Activated naive CD8-positive, alpha-beta T cell treated with anti-CD3 and anti-CD28 coated beads, Interleukin-2, amount 50 U/mL, for 16 hours (primary cell): ENCODE data around the gene DHRSX.
"Not testable (repeated sequence)": the region's sequence is repeated elsewhere in the genome, so short reads cannot be mapped to it uniquely, and the experiment has no call there.

Experiments
- DNase-seq: peaks from one replicate; pipeline ENCODE4 v3.0.0-alpha.2; 2020; ENCODE audit warnings: low read depth, low spot score

The DHRSX gene

DNA sequence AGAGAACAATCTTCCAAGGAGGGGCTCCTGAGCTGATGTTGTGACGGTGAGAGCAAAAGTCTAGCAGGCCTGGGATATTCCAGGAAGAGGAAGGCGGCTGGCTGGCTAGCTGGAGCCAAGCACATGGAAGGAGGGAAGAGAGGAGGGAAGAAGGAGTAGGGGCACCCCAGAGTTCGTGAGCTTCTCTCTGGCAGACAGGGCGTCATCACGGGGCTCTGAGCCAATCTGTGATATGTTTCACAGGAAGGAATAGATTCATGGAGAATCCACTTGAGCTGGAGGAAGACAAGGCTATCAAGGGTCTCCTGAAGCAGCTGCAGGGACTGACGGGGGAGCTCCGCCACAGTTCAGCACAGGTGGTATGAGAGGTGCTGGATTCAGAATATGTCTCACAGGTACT, 73.6 kb downstream of the DHRSX start:
- no peak for DNase-seq

DNA sequence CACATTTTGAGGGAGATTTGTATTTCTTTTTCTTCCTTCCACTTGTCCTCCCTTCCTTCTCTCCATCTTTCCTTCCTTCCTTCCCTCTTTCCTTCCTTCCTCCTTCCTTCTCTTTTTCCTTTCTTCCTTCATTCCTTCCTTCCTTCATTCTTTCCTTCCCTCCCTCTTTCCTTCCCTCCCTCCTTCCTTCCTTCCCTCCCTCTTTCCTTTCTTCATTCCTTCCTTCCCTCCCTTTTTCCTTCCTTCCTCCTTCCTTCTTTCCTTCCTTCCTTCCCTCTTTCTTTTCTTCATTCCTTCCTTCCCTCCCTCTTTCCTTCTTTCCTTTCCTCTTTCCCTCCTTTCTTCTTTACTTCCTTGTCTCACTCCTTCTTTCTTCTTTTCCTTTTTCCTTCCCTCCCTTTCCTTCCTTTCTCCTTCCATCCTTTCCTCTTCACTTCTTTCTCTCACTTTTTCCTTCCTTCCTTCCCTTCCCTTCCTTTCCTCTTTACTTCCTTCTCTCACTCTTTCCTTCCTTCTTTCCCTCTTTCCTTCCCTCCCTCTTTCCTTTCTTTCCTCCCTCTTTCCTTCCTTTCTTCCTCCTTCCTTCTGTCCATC, 74.4 kb downstream of the DHRSX start:
- no peak for DNase-seq

DNA sequence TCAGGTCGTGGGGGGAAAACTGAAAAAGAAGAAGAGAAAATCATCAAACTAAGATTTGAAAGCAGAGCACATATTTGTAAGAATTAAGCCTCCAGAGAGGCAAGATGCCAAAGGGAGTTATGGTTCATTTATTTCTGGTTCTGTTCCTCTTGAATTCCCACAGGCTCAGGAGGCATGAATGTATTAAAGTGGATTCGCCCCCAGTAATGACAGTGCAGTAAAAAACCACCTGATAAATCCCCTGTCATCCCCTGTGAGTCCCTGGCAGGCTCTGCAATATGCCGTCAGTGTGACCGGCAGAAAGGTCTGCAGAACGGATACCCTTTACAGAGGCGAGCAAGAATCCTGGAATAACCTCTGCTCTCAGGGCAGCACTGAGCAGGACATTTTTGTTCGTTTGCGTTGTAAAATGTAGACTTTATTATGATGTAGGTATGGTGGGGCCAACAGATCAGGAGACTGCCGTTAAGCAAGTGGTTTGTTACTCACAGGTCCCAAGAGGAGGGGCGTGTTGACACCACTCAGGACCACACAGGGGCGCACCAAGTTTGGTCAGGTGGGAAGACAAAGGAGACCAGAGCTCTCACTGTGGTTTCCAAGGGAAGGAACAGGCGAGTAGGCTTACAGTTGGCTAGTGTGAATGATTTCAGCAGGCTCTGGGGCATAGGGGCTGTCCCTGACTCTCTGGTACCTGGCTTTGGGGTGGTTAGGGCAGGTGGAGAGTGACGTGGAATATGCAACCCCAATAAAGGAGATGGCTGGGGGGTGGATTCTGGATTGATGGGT, 75.3 kb downstream of the DHRSX start:
- DNase-seq: no peak

DNA sequence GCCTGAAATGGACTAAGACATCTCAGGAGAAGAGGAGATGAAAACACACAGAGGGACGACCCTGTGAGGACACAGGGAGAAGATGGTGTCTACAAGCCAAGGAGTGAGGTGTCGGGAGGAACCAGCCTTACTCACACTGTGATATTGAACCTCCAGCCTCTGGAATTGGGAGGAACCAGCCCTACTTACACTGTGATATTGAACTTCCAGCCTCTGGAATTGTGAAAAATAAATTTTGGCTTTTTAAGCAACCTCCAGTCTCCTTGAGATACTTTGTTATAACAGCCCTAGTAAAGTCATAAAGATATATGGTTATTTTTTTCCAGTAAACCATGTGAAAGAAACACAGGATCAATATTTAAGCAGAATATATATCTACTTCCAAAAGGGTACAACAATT, 76.5 kb downstream of the DHRSX start:
- no peak for DNase-seq

DNA sequence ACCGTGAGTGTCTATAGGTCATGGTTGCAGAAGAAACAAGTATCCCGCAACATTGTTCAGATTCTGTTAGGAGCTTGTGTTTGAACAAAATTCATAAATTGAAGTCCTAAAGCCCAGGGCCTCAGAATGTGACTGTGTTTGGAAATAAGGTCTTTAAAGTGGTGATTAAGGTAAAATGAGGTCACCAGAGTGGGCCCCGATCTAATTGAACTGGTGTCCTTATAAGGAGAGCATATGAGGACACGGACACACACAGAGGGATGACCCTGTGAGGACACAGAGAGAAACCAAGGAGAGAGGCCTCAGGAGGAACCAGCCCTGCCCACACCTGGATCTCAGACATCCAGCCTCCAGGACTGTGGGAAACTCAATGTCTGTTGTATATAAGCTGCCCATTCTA, 76.9 kb downstream of the DHRSX start:
- DNase-seq: no peak

DNA sequence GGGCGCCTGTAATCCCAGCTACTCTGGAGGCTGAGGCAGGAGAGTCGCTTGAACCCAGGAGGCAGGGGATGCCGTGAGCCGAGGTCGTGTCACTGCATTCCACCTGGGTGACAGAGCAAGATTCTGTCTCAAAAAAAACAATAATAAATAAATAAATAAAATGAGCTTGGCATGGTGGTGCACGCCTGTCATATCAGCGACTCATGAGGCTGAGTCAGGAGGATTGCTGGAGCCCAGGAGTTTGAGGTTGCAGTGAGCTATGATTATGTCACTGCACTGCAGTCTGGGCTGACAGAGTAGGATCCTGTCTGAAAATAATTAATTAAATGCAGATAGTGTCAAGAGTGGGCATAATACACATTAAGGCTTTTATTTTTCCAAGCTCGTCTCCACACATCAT, 77.5 kb downstream of the DHRSX start:
- no peak for DNase-seq

DNA sequence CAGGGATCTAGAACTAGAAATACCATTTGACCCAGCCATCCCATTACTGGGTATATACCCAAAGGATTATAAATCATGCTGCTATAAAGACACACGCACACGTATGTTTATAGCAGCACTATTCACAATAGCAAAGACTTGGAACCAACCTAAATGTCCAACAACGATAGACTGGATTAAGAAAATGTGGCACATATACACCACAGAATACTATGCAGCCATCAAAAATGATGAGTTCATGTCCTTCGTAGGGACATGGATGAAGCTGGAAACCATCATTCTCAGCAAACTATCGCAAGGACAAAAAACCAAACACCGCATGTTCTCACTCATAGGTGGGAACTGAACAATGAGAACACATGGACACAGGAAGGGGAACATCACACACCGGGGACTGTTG, 81.4 kb downstream of the DHRSX start:
- DNase-seq: not testable (repeated sequence)

DNA sequence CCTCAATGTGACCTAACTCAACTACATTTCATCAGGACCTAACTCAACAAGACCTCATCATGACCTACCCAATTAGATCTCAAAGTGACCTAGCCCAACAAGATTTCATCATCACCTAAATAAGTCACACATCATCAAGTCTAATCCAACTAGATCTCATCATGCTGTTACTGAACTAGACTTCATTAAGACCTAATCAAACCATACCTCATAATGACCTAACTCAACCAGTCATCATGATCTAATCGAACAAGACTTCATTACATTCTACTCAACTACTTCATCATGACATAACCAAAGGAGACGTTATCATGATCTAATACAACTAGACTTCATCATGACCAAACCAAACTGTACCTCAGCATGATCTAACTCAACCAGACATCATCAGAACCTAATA, 82.8 kb downstream of the DHRSX start:
- no peak for DNase-seq

DNA sequence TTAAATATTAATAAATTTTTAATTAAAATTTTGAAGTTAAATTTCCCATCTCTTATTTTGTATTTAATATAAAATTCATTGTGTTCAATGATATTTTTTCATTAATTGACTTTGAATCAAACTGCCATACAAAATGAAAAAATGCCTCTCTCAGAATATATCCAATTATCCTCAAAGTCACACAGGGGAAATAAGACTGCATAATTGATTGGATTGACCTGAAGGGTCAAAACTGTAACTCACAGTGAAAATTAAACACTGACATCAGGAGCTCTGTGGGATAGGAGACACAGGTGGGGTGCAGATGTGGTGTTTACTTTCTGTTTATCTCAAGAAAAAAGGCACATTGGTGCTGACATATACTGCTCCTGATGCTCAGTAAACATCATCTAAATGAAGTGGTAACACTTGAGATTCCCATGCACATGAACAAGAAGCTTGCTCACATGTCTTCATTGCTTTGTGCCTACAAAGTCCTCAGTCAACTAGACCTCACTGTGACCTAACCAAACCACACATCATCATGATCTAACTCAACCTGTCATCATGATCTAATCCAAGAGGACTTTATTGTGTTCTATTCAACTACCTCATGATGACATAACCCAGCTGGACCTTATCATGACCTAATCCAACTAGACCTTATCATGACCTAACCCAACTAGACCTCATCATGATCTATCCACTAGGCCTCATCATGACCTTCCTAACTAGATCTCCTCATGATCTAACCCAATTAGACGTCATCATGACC, 83.7 kb downstream of the DHRSX start:
- no peak for DNase-seq

DNA sequence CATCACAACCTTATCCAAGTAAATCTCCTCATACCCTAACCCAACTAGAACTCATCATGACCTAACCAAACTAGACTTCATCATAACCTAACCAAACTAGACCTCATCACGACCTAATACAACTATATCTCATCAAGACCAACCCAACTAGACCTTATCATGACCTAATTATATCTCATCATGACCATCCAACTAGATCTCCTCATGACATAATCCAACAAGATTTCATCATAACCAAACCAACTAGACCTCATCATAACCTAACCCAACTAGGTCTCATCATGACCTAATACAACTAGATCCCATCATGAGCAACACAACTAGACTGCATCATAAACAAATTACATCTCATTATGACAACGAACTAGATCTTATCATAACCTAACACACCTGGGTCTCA, 86.4 kb downstream of the DHRSX start:
- no peak for DNase-seq

DNA sequence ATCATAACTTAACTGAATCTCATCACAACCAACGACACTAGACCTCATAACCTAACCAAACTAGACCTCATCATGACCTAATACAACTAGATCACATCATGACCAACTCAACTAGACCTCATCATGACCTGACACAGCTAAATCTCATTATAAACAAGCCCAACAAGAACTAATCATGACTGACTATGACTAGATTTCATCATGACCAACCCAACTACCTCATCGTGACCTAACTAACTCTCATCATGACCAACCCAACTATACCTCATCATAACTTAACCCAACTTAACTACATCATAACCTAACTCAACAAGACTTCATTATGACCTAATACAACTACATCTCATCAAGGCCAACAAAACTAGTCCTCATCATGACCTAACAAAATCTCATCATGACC, 86.8 kb downstream of the DHRSX start:
- DNase-seq: no peak

DNA sequence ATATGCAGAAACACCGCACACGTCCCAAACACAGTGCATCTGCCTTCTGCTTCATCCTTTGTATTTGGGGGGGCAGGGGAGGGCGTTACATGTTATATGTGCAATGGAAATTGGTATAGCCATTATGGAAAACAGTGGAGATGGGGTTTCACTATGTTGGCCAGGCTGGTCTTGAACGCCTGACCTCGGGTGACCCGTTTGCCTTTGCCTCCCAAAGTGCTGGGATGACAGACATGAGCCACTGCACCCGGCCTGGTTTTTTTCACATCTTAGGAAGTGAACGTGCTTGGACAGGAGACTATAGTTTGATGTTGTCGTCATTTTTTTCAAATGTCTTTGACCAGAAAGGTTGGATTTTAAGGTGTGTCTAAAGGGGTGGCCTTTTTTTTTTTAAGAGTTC, 88.6 kb downstream of the DHRSX start:
- DNase-seq: no peak

DNA sequence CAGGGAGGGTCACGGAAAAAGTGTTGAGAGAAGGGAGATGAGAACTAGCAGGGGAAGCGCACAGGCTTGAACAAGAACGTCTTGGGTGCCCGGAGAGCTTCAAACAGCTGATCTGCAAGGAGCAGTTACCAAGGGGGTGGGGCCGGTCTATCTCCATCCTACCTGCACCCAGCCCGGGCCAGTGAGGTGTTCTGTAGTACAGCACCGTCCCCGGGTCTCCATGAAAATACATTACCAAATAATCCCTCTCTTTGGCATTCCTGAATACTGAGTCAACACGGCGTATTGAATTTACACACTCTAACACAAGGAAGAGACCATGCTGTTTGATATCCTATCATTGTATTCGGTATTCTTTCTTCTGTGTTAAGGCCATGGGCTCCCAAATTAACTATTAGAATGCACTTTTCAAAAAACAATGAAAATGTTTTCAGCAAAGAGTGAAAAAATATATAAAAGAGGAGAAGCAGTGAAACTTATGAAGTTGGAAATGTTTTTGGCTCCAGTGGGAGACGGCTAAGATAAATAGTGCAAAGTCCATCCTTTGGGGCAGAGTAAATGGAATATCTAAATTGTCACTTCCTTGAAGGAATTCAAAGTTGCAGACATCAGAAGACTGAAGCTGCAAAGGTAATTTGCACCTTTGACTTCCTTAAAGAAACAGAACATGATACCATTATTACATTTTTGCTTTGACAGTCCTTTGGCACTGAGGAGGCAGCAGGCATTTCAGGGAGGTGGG, 90.3 kb downstream of the DHRSX start:
- DNase-seq: no peak

DNA sequence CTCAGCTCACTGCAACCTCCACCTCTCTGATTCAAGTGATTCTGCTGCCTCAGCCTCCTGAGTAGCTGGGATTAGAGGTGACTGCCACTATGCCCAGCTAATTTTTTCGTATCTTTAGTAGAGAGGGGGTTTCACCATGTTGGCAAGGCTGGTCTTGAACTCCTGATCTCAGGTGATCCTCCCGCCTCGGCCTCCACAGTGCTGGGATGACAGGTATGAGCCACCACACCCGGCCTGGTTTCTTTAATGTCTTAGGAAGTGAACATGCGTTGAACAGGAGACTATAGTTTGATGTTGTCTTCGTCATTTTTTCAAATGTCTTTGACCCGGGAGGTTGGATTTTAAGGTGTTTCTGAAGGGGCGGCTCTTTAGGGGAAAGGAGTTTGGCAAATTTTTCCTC, 91.0 kb downstream of the DHRSX start:
- DNase-seq: no peak

DNA sequence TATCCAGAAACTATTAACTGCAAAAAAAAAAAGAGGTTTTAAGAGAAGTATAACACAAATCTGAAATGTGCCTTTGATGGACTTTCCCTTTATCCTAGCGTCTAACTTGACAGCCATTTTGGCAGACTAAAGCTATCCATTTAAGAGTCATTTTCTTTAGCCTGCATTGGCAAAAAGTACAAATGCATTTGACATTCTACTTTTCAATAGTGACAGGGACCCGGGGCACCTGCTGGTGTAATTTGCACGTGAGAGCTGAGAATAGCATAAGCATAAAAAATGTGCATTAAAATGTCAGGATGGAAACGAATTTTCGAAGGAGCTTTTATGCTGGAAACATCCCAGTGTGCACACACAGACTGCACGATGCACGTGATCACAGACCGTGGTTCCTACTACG, 91.9 kb downstream of the DHRSX start:
- no peak for DNase-seq

DNA sequence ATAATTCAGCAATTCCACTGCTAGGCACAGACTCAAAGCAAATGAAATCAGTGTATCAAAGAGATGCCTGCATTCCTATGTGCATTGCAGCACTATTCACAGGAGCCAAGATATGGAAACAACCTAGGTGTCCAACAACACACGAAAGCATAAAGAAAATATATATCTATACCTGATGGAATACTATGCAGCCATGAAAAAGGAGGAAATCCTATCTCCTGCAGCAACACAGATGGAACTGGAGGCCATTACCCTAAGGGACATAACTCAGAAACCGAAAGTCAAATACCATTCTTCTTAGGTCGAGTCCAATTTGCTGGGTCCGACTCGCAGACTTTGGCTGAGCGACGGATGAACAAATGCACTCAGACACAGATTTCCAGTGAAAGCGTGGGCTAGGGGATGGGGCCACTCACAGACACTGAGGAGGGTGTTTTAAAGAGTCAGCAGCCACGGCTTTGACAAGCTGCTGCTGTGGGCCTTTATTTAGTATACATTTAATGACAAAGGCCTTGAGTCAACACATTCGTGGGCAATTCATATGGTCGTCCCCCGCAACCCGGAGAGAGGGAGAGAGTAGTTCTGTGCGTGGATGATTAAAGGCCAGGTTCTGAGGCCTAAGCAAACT, 93.8 kb downstream of the DHRSX start:
- DNase-seq: no peak

DNA sequence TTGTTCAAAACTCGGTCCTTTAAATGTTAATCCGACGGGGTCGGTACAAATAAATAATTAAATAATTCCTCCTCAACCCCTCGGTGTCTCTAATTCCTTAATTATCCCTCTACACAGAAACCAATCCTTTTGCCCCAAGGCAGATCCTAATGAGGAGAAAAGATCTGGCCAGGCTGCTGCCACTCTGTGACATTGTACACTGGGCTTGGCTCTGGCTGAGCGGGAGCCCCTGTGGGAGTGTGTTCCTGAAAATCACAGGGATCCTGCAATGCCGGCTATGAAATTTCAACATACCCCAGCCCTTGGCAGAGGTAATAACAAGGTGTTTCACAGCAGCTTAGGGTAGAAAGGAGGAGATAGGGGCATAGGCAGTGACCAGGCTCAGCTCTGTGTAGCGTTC, 96.0 kb downstream of the DHRSX start:
- DNase-seq: no peak

DNA sequence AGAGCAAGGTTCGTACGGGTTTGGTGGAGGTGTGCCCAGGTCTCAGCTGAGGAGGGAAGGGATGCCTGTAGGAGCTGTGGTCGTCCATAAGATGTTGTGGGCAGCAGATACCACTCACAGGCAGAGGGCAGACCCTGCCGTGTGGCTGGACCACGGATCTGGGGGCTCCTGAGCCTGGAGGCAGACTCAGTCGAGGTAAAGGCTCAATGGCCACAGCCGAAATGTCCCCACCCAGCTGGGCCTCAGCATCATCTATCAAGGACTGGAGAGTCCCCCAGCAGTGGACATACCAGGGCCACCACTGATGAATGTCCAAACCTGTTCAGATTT, 98.5 kb downstream of the DHRSX start:
- no peak for DNase-seq

DNA sequence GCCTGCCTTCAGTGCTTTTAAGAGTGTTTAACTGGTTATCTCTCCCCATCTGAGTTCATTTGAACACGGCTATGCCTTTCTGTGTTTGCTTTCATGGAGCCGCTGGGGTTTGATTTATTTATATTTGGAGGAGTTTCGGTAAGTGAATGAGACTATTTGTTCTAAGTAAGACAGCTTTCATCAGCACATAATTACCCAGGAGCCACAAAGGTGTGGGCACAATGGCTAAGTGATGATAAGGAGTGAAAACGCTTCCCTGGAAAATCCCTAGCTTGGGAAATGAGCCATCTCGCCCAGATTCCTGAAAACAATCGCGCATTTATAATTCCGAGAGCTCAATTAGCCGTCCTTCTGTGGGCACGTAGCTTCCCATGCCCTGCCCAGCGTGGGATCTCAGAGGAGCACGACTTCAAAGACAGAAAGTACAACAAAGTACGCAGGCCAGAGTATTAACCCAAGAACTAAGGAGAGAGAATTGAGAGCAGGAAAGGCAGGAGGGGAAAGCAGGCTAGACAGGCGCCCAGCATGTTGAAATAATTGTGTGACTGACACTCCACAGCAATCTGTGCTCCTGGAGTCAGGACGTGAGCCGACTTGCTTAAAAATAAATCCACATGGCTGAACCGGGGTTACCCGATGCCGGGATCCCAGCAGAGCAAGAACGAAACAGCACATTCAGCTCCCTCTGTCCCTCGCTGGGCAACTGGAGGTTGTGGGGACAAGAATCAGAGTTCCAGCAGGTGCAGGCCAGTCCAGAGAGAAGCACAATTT, 99.0 kb downstream of the DHRSX start:
- no peak for DNase-seq

DNA sequence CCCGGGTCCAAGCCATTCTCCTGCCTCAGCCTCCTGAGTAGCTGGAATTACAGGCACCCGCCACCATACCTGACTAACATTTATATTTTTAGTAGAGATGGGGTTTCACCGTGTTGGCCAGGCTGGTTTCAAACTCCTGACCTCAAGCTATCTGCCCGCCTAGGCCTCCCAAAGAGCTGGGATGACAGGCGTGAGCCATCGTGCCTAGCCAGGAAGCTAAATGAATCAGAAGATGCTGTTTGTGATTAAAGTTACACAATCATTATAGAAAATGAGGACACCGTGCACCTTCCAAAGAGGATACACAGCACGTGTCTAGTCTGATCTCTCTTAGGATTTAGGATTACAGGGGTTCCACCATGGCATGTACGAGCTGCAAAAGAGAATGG, 99.6 kb downstream of the DHRSX start:
- no peak for DNase-seq

DNA sequence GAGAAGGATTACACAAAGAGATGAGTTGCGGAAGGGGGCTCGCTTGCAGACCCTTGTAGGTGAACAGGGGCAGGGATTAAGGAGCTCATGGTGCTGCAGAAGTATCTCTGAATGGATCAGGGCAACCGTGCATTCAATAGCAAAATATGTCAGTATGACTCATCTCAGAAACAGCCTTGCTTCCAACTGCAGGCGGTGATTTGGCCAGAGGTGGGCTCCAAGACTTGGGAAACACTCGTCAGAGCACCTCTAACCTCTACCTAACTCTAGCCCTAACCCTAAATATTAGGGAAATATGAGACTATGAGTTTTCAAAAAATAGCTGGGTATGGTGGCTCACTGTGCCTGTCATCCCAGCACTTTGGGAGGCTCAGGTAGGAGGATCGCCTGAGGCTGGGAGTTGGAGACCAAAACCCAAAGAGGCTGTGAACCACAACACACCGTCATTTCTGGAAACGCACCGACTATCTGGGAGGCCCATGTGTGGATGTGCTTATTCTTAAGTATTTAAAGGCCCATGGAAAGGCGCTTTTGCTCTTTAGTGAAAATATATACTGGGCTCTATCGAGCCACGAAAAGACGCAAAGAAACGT, 102.6 kb downstream of the DHRSX start:
- DNase-seq: no peak
